Breast epithelium (tissue), 4 donors: Measurements from ENCODE around the gene KRT16. TPM values are rescaled to one million over a fixed set of nuclear protein-coding genes. Genes with fewer than 3 reads are reported as not detected.

Experiments
- DNase-seq, 2 donors: peaks; one replicate each; pipeline ENCODE4 v3.0.0-alpha.2; 2019; ENCODE audit warnings: low spot score in 2 of 2
- H3K27ac ChIP-seq, 2 donors: fragments of 200-600 bp; sonication (generic) in 1 of 2; one replicate each; pipeline ENCODE4 v1.5.1; 2016 to 2019; ENCODE audit warnings: mild to moderate bottlenecking in 1 of 2
- H3K27me3 ChIP-seq, 2 donors: fragments of 200-600 bp; sonication (generic) in 1 of 2; one replicate each; pipeline versions ENCODE4 v1.5.1 to v1.6.0; 2017 to 2019; ENCODE audit warnings: control low read depth in 1 of 2, mild to moderate bottlenecking in 1 of 2
- H3K36me3 ChIP-seq: fragments of 200-600 bp; one replicate; pipeline ENCODE4 v1.5.1; 2019
- H3K4me1 ChIP-seq, 2 donors: fragments of 200-600 bp; sonication (generic); one replicate each; pipeline ENCODE4 v1.5.1; 2016 to 2019; ENCODE audit warnings: control low read depth in 1 of 2
- H3K4me3 ChIP-seq, 3 donors: fragments of 200-600 bp; sonication (generic); 1 replicate in 2 of 3; 2 replicates in 1 of 3; pipeline ENCODE4 v1.5.1; 2016 to 2019; ENCODE audit warnings: mild to moderate bottlenecking in 3 of 3, moderate library complexity in 2 of 3
- H3K9me3 ChIP-seq, 2 donors: fragments of 200-600 bp; sonication (generic) in 1 of 2; one replicate each; pipeline ENCODE4 v1.5.1; 2016 to 2019; ENCODE audit warnings: control low read depth in 1 of 2
- POLR2A ChIP-seq: fragments of 450-650 bp; IDR thresholded peaks from one replicate; pipeline ENCODE4 v1.6.1; 2016; ENCODE audit warnings: antibody characterized with exemption, mild to moderate bottlenecking, moderate library complexity
- POLR2AphosphoS5 ChIP-seq, 3 donors: sonication (generic); formaldehyde crosslinking; IDR thresholded peaks; one replicate each; pipeline ENCODE4 v1.6.1; 2017; ENCODE audit warnings: antibody characterized with exemption in 3 of 3
- intact Hi-C: fragments of 100-400 bp; cut with DNase I; formaldehyde crosslinking; loops from one replicate; pipeline ENCODE4 v1.15.1; 2023; ENCODE audit warnings: low total_unique reads
- total RNA-seq, 3 donors: library from RNA; depleted of rRNA; stranded (reverse); fragments of >200 nt; gene quantifications; one replicate each; pipeline ENCODE4 v1.1.0, GENCODE V29; 2016
- TF ChIP-seq, protein P1 (sequence below), 3 donors: fragments of 450-650 bp; IDR thresholded peaks; one replicate each; pipeline ENCODE4 v1.5.1; 2016 to 2017; ENCODE audit warnings: antibody characterized with exemption in 3 of 3, mild to moderate bottlenecking in 3 of 3, moderate library complexity in 3 of 3

Gene KRT16
- total RNA-seq, 3 donors from 2014 or later: 2.6 to 100 (median 51.8) TPM

DNA sequence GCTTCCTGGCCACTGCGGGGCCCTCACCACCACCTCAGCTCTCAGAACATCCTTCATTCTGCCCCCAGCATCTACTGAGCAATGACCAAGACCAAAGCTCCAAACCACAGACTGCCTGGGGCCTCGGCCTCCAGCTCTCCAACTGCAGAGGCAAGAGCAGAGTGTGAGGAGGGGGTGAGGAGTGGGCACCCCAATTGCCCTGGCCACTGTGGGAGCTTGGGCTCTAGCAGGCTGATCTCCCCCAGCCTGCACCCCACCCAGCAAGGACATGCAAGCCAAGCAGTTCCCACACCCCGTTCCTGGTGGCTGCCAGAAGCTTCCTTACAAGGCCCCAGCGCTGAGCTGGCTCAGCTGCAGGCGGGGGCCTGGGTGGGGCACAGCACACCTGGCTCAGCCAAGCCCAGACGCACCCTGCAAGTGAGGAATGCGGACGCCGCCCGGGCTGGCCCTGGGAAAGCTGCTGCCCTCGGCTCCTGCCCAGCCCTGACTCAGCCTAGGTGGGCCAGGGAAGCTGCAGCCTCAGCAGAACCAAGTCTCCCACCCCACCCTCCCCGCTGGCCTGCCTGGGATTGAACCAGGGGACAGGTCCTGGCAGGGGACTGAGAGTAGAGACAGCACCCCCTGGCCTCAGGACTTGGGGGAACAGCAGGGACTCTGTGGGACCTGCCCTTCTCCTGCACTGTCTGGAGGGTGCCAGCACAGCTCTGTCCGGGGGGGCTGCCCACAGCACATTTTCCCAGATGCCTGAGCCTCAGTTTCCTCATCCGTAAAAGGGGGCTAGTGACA lies 41.5 kb upstream of the KRT16 start:
- H3K9me3 ChIP-seq: no peaks in the 10 kb centered on the region
- peak overlapping the region; percentile 97 to 100 for H3K27ac ChIP-seq
- peak overlapping the region in 2 of 3 donors; percentile 3 to 49 for H3K4me3 ChIP-seq
- H3K27me3 ChIP-seq: no peaks in the 10 kb centered on the region
- no peaks in the 10 kb centered on the region for H3K36me3 ChIP-seq
- intact Hi-C loops: loop anchor here (10.0 kb wide), 2 partner anchors 109 to 739 kb away; no protein-coding TSS in a partner anchor
- peaks cover 47 to 79% of the 10 kb centered on the region in 2 donors for H3K4me1 ChIP-seq
- TF ChIP-seq POLR2AphosphoS5 (IDR thresholded peaks at IDR 0.05) (peak in 2 of 3 donors; percentile 9 to 61), POLR2A (no peak)
- TF ChIP-seq, protein P1, sequence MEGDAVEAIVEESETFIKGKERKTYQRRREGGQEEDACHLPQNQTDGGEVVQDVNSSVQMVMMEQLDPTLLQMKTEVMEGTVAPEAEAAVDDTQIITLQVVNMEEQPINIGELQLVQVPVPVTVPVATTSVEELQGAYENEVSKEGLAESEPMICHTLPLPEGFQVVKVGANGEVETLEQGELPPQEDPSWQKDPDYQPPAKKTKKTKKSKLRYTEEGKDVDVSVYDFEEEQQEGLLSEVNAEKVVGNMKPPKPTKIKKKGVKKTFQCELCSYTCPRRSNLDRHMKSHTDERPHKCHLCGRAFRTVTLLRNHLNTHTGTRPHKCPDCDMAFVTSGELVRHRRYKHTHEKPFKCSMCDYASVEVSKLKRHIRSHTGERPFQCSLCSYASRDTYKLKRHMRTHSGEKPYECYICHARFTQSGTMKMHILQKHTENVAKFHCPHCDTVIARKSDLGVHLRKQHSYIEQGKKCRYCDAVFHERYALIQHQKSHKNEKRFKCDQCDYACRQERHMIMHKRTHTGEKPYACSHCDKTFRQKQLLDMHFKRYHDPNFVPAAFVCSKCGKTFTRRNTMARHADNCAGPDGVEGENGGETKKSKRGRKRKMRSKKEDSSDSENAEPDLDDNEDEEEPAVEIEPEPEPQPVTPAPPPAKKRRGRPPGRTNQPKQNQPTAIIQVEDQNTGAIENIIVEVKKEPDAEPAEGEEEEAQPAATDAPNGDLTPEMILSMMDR (IDR thresholded peaks at IDR 0.05): no peak
- DNase-seq: peak; percentile 88 to 97

DNA sequence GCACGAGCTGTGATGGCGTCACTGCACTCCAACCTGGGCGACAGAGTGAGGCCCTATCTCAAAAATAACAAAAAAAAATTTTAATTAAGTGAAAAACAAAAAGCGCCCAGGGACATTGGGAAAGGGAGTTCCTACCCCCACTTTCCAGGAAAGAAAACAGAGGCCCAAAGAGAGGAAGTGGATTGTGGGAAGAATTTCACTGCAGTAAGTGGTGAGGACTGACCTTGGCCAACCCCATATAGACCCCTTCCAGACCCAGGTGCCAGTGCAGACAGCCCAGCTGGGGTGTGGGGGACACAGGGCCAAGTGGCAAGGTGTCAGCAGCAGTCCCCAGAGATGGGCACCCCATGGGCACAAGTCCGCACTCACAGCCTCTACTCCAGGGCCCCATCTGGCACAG lies 40.9 kb upstream of the KRT16 start:
- H3K27ac ChIP-seq: peak overlapping the region; percentile 97 to 100
- intact Hi-C loops: loop anchor here (10.0 kb wide), 2 partner anchors 109 to 739 kb away; no protein-coding TSS in a partner anchor
- peak overlapping the region in 2 of 3 donors; percentile 3 to 37 for H3K4me3 ChIP-seq
- H3K9me3 ChIP-seq: no peaks in the 10 kb centered on the region
- no peaks in the 10 kb centered on the region for H3K27me3 ChIP-seq
- no peaks in the 10 kb centered on the region for H3K36me3 ChIP-seq
- DNase-seq: no peak
- H3K4me1 ChIP-seq: peaks cover 49 to 77% of the 10 kb centered on the region in 2 donors
- TF ChIP-seq, protein P1 (IDR thresholded peaks at IDR 0.05): no peak
- no peak for TF ChIP-seq POLR2AphosphoS5 (IDR thresholded peaks at IDR 0.05)
- TF ChIP-seq POLR2A: no peak

DNA sequence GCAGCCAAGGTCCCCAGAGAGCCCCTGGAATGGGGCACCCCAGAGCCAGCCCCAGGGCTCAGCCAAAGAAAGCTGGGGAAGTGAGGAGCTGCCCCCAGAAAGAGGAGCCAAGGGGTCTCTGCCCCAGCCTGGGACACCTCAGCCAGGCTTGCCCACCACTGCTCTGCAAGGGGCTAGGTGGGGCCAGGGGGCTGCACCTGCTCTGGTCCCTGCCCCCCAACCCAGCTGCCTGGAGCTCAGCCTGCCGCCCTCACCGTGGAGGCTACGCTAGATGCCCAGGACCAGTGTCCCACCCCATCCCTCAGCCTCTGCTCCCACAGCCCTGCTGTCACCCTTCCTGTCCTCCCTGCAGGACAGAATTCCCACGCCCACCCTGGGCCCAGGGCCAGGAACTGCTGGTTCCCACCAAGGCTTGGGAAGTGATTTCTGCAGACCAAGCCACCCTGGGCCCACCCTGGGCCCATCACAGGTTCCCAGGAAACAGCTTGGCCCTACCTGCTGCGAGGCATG lies 39.9 kb upstream of the KRT16 start:
- DNase-seq: no peak
- Histone ChIP-seq H3K9me3 (no peaks in the 10 kb centered on the region), H3K36me3 (no peaks in the 10 kb centered on the region), H3K27me3 (no peaks in the 10 kb centered on the region), H3K4me3 (peak overlapping the region in 1 of 3 donors; percentile 1), H3K4me1 (peaks cover 49 to 74% of the 10 kb centered on the region in 2 donors), H3K27ac (peak overlapping the region; percentile 97 to 100)
- intact Hi-C loops: loop anchor here (10.0 kb wide), 2 partner anchors 108 to 738 kb away; no protein-coding TSS in a partner anchor
- TF ChIP-seq, protein P1 (IDR thresholded peaks at IDR 0.05): no peak
- no peak for TF ChIP-seq POLR2A

DNA sequence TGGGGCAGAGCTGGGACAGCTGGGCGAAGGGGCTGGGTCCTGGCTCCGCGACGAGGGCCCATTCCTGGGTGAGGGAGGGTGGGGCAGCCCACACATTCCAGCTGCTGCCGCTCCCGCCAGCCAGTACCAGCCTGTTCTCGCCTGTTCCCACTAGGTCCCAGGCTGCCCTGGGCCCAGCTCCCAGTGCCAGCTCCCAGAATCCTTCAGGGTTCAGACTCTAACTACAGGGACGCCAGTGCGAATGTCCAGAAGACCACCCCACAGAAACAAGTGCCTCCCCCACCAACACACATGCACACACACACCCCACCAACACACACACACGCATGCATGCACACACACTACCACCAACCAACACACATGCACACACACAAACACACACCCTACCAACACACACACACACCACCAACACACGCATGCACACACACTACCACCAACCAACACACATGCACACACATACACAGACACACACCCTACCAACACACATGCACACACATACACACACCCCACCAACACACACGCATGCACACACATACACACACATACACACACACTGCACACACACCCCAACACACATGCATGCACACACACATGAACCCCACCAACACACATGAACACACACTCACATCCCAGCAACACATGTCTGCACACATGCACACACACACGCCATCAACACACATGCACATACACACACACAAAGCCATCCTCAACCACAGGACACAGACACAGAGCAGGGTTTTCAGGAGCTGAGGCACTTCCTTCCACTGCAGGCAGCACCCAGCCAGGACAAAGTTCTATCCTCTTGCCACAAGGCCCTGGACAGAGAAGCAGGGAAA lies 39.3 kb upstream of the KRT16 start:
- Histone ChIP-seq H3K27me3 (no peaks in the 10 kb centered on the region), H3K9me3 (no peaks in the 10 kb centered on the region), H3K4me3 (no peak overlapping the region), H3K27ac (peak overlapping the region; percentile 97 to 100), H3K4me1 (peaks cover 42 to 68% of the 10 kb centered on the region in 2 donors), H3K36me3 (no peaks in the 10 kb centered on the region)
- TF ChIP-seq POLR2A: no peak
- TF ChIP-seq POLR2AphosphoS5 (IDR thresholded peaks at IDR 0.05): peak in 2 of 3 donors; percentile 9 to 66
- TF ChIP-seq, protein P1 (IDR thresholded peaks at IDR 0.05): no peak
- intact Hi-C loops: loop anchor here (10.0 kb wide), 2 partner anchors 107 to 737 kb away; no protein-coding TSS in a partner anchor
- peak; percentile 85 to 92 for DNase-seq
